Panc1 (cell line): ENCODE data around the gene NFKB1. TPM values are rescaled to one million over a fixed set of nuclear protein-coding genes. Genes with fewer than 3 reads are reported as not detected.
"Not testable (repeated sequence)": the region's sequence is repeated elsewhere in the genome, so short reads cannot be mapped to it uniquely, and the experiment has no call there.

Source experiments
- ATAC-seq: fragments of 200-7000 bp; cut with Tn5 transposase; 2 replicates; pipeline ENCODE4 v1.9.1; 2020; ENCODE audit warnings: mild to moderate bottlenecking, moderate library complexity
- BruUV-seq: library from RNA; stranded (reverse); fragments of 400-500 nt; replicated peaks from 2 replicates; lab custom pipeline; 2021; lab: Mats Ljungman, UMichigan
- CTCF ChIA-PET: fragments of 300-600 bp; sonication (Branson Sonifier 250); formaldehyde crosslinking; loops from one replicate; lab custom pipeline; 2022; ENCODE audit warnings: antibody characterized with exemption; lab: Charles Lee
- POLR2A ChIA-PET: fragments of 300-600 bp; sonication (Branson Sonifier 250); formaldehyde crosslinking; loops from one replicate; lab custom pipeline; 2022; ENCODE audit warnings: antibody characterized with exemption; lab: Charles Lee
- DNase-seq: peaks from one replicate; pipeline ENCODE4 v3.0.0-alpha.2; 2010; ENCODE audit warnings: low read depth, low spot score
- H3K27ac ChIP-seq: 2 replicates; pipeline ENCODE4 v1.5.1; 2011; ENCODE audit warnings: mild to moderate bottlenecking, low read length, inconsistent platforms
- H3K27me3 ChIP-seq: fragments of 200-500 bp; sonication (Bioruptor generic); 2 replicates; pipeline ENCODE4 v1.6.0; 2014; ENCODE audit warnings: low read length, inconsistent platforms; ENCODE audit not compliant: control insufficient read depth, insufficient read depth
- H3K36me3 ChIP-seq: fragments of 200-500 bp; sonication (Bioruptor generic); 2 replicates; pipeline ENCODE4 v1.5.1; 2014; ENCODE audit warnings: inconsistent platforms, mild to moderate bottlenecking, low read length, moderate library complexity; ENCODE audit not compliant: control insufficient read depth, insufficient read depth
- H3K4me1 ChIP-seq: 2 replicates; pipeline ENCODE4 v1.5.1; 2011; ENCODE audit warnings: inconsistent platforms, mild to moderate bottlenecking, low read length, moderate library complexity; ENCODE audit not compliant: control insufficient read depth, insufficient read depth
- H3K4me3 ChIP-seq, 2 experiments: 2 replicates each; pipeline ENCODE4 v1.5.1; 2011 to 2012; ENCODE audit warnings: low read depth in 2 of 2, low read length in 2 of 2, mild to moderate bottlenecking in 2 of 2, inconsistent platforms in 1 of 2, moderate library complexity in 1 of 2
- H3K9me3 ChIP-seq: fragments of 200-500 bp; sonication (Bioruptor generic); 2 replicates; pipeline ENCODE4 v1.5.1; 2014; ENCODE audit warnings: low read depth, mild to moderate bottlenecking, inconsistent platforms, low read length, moderate library complexity; ENCODE audit not compliant: control insufficient read depth, insufficient read depth
- POLR2AphosphoS5 ChIP-seq: IDR thresholded peaks from 2 replicates; pipeline ENCODE4 v1.6.1; 2012; ENCODE audit warnings: mild to moderate bottlenecking, low read depth, low read length, moderate library complexity
- SIN3A ChIP-seq: IDR thresholded peaks from 2 replicates; pipeline ENCODE4 v1.6.1; 2012; ENCODE audit warnings: low read depth, mild to moderate bottlenecking, low read length, moderate library complexity, borderline replicate concordance; ENCODE audit not compliant: insufficient read depth
- TCF7L2 ChIP-seq: IDR thresholded peaks from 2 replicates; pipeline ENCODE4 v1.6.1; 2011; ENCODE audit warnings: mild to moderate bottlenecking, low read depth, low read length, inconsistent platforms
- in situ Hi-C: cut with HindIII; loops from 2 replicates; pipeline ENCODE4 v1.10.0; 2016; ENCODE audit warnings: low sequenced_read_pairs, low pct_unique_long_range_greater_than_20kb
- intact Hi-C: fragments of 100-400 bp; cut with micrococcal nuclease; formaldehyde crosslinking; loops from one replicate; pipeline ENCODE4 v1.10.0; 2022; ENCODE audit not compliant: unreplicated experiment
- total RNA-seq: library from RNA; stranded (reverse); gene quantifications from one replicate; pipeline ENCODE4 v1.2.1, GENCODE V29; 2021; ENCODE audit not compliant: unreplicated experiment
- TF ChIP-seq, protein P1 (sequence below): fragments of 450-650 bp; IDR thresholded peaks from 2 replicates; pipeline ENCODE4 v1.5.1; 2017; ENCODE audit warnings: mild to moderate bottlenecking
- TF ChIP-seq, protein P2 (sequence below), 2 experiments: IDR thresholded peaks; 2 replicates each; pipeline ENCODE4 v1.6.1; 2011 to 2012; ENCODE audit warnings: low read depth in 2 of 2, control low read depth in 1 of 2, low read length in 1 of 2, mild to moderate bottlenecking in 1 of 2, moderate library complexity in 1 of 2; ENCODE audit not compliant: insufficient read depth in 1 of 2

The NFKB1 gene
- total RNA-seq, 1 experiment from 2014 or later = 29.0 TPM

DNA sequence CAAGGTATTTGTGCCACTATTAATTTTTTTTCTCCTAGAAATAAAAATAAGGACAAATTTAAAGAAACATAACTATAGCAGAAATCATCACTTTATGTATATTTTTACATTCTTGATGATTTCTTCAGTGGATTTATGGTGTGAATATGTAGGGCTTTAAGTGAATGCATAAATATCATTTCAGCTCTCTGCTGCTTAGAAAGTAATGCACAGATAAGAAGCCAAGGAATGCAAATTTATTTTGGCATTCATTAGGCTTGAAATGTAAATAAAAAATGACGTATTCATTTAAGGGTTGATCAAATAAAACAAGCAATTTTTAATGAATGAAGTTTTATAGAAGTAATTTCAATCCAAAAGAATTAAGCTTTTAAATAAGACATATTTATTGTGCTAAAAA lies 66.3 kb downstream of the NFKB1 start:
- no peak overlapping the region for H3K4me3 ChIP-seq
- DNase-seq = no peak
- ChIA-PET POLR2A (no interaction called here), CTCF (no interaction called here)
- intact Hi-C loops = no loop called here
- H3K27me3 ChIP-seq = no peaks in the 10 kb centered on the region
- H3K36me3 ChIP-seq = no peaks in the 10 kb centered on the region; the same call in 1 of the 2 replicates
- no TSS peak for BruUV-seq
- no peak overlapping the region for H3K27ac ChIP-seq
- no peaks in the 10 kb centered on the region for H3K9me3 ChIP-seq
- H3K4me1 ChIP-seq = no peaks in the 10 kb centered on the region
- in situ Hi-C loops = no loop called here
- TF ChIP-seq, protein P1, sequence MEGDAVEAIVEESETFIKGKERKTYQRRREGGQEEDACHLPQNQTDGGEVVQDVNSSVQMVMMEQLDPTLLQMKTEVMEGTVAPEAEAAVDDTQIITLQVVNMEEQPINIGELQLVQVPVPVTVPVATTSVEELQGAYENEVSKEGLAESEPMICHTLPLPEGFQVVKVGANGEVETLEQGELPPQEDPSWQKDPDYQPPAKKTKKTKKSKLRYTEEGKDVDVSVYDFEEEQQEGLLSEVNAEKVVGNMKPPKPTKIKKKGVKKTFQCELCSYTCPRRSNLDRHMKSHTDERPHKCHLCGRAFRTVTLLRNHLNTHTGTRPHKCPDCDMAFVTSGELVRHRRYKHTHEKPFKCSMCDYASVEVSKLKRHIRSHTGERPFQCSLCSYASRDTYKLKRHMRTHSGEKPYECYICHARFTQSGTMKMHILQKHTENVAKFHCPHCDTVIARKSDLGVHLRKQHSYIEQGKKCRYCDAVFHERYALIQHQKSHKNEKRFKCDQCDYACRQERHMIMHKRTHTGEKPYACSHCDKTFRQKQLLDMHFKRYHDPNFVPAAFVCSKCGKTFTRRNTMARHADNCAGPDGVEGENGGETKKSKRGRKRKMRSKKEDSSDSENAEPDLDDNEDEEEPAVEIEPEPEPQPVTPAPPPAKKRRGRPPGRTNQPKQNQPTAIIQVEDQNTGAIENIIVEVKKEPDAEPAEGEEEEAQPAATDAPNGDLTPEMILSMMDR = no peak
- TF ChIP-seq TCF7L2 (no peak), POLR2AphosphoS5 (no peak)
- no peak for ATAC-seq

DNA sequence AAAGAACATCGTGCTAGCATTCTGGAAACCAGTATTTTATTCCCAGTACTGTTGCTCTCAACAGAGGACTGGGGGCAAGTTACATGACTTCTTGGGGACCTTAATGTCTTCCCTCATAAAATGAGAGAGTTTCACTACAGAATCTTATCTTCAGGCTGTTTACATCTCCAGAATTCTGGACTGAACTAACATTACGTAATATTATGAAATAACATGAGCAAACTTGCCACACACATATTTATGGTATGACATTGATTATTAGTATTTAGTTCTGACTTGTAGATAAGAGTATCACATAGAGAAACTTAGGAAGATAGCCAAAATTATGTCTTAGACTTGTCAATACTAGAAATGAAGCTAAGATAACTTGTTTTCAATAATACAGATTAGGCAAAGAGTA lies 68.0 kb downstream of the NFKB1 start:
- H3K9me3 ChIP-seq = no peaks in the 10 kb centered on the region
- H3K4me3 ChIP-seq = no peak overlapping the region
- no peaks in the 10 kb centered on the region; the same call in 1 of the 2 replicates for H3K36me3 ChIP-seq
- H3K27me3 ChIP-seq = no peaks in the 10 kb centered on the region
- no TSS peak for BruUV-seq
- no peak overlapping the region for H3K27ac ChIP-seq
- ATAC-seq = no peak
- intact Hi-C loops = no loop called here
- in situ Hi-C loops = no loop called here
- no peaks in the 10 kb centered on the region for H3K4me1 ChIP-seq
- ChIA-PET CTCF (no interaction called here), POLR2A (no interaction called here)
- TF ChIP-seq SIN3A (no peak), TCF7L2 (no peak), POLR2AphosphoS5 (no peak)
- TF ChIP-seq, protein P1 = no peak
- TF ChIP-seq, protein P2, sequence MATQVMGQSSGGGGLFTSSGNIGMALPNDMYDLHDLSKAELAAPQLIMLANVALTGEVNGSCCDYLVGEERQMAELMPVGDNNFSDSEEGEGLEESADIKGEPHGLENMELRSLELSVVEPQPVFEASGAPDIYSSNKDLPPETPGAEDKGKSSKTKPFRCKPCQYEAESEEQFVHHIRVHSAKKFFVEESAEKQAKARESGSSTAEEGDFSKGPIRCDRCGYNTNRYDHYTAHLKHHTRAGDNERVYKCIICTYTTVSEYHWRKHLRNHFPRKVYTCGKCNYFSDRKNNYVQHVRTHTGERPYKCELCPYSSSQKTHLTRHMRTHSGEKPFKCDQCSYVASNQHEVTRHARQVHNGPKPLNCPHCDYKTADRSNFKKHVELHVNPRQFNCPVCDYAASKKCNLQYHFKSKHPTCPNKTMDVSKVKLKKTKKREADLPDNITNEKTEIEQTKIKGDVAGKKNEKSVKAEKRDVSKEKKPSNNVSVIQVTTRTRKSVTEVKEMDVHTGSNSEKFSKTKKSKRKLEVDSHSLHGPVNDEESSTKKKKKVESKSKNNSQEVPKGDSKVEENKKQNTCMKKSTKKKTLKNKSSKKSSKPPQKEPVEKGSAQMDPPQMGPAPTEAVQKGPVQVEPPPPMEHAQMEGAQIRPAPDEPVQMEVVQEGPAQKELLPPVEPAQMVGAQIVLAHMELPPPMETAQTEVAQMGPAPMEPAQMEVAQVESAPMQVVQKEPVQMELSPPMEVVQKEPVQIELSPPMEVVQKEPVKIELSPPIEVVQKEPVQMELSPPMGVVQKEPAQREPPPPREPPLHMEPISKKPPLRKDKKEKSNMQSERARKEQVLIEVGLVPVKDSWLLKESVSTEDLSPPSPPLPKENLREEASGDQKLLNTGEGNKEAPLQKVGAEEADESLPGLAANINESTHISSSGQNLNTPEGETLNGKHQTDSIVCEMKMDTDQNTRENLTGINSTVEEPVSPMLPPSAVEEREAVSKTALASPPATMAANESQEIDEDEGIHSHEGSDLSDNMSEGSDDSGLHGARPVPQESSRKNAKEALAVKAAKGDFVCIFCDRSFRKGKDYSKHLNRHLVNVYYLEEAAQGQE (IDR thresholded peaks at IDR 0.05; ENCODE audit: insufficient read depth in 1 of 2, low read depth in 2 of 2, low read length in 1 of 2) = no peak
- no peak for DNase-seq

DNA sequence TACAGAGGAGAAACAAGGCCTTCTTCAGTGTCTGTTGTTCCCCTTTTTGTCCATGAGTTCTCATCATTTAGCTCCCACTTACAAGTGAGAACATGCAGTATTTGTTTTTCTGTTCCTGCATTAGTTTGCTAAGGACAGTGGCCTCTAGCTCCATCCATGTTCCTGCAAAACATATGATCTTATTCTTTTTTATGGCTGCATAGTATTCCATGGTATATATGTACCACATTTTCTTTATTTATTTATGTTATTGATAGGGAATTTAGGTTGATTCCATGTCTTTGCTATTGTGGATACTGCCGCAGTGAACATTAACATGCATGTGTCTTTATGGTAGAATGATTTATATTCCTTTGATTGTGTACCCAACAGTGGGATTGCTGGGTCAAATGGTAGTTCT lies 69.1 kb downstream of the NFKB1 start:
- H3K36me3 ChIP-seq, ATAC-seq, intact Hi-C loops, POLR2A ChIA-PET, CTCF ChIA-PET, BruUV-seq, H3K9me3 ChIP-seq, in situ Hi-C loops, H3K27ac ChIP-seq, H3K4me3 ChIP-seq, H3K27me3 ChIP-seq, H3K4me1 ChIP-seq, DNase-seq: not testable (repeated sequence)
